Motor neuron (in vitro differentiated cells): ENCODE data around the gene RHEBL1. TPM values are rescaled to one million over a fixed set of nuclear protein-coding genes. Genes with fewer than 3 reads are reported as not detected.
"Not testable (repeated sequence)": the region's sequence is repeated elsewhere in the genome, so short reads cannot be mapped to it uniquely, and the experiment has no call there.

Source experiments
- ATAC-seq, 8 experiments: fragments of 200-7000 bp; cut with Tn5 transposase; replicated peaks in 6 of 8; 2 replicates each; pipeline ENCODE4 v1.8.0; 2021; ENCODE audit warnings: mild to moderate bottlenecking in 8 of 8, moderate library complexity in 8 of 8
- H3K27ac ChIP-seq, 2 donors: fragments of 250-450 bp; sonication (Bioruptor Pico); 2 replicates each; pipeline ENCODE4 v1.9.0; 2021; ENCODE audit warnings: antibody characterized with exemption in 2 of 2, mild to moderate bottlenecking in 2 of 2, moderate library complexity in 1 of 2
- H3K4me1 ChIP-seq, 2 donors: fragments of 250-450 bp; sonication (Bioruptor Pico); replicated peaks in 1 of 2; 2 replicates each; pipeline ENCODE4 v1.6.1; 2021; ENCODE audit warnings: antibody characterized with exemption in 2 of 2, mild to moderate bottlenecking in 2 of 2, moderate library complexity in 1 of 2
- H3K4me3 ChIP-seq, 5 donors: fragments of 250-450 bp; sonication (Bioruptor Pico); 2 replicates each; pipeline ENCODE4 v1.9.0; 2021; ENCODE audit warnings: antibody characterized with exemption in 5 of 5, mild to moderate bottlenecking in 5 of 5, moderate library complexity in 4 of 5
- WGBS, 10 experiments: fragments of 450-650 bp; shearing (Covaris generic); methylation state at CpG; one replicate each; pipeline ENCODE4 v1.0.0; 2022; 5-methylcytosine and 5-hydroxymethylcytosine counted together
- in situ Hi-C, 9 experiments: fragments of 400-800 bp; cut with MboI; loops; one replicate each; pipeline ENCODE4 v1.15.0; 2021; ENCODE audit warnings: low sequenced_read_pairs in 9 of 9, low pct_unique_long_range_greater_than_20kb in 2 of 9; ENCODE audit not compliant: unreplicated experiment in 9 of 9
- total RNA-seq, 8 experiments: library from RNA; unstranded; fragments of 300-600 nt; gene quantifications; 2 replicates each; pipeline versions ENCODE4 v1.2.3 to v1.2.4, GENCODE V29; 2022

Gene RHEBL1
- total RNA-seq, 8 experiments from 2014 or later, result 0.45 to 4.1 (median 1.2) TPM; not detected in 1

DNA sequence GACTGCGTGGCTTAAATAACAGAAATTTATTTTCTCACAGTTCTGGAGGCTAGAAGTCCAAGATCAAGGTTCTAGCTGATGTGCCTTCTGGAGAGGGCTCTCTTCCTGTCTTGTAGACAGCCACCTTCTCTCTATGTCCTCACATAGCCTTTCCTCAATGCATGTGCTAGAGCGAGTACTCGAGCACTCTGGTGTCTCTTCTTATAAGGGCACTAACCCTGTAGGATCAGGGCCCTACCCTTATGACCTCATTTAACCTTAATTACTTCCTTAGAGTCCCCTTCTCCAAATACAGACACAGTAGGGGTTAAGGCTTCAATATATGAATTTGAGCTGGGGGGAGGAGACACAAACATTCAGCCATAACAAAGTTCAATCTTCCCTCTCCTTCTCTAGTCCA, 14.7 kb upstream of the RHEBL1 start:
- WGBS, 10 experiments, result 80 to 100% (median 98%) methylated on average over 1 to 3 of the region's 3 CpGs; no CpG with 5 or more reads in 2 of the 10 experiments
- peaks cover 3 to 6% of the 10 kb centered on the region in 2 donors for H3K4me1 ChIP-seq
- in situ Hi-C loops, result no loop called here
- ATAC-seq, result no peak
- H3K4me3 ChIP-seq, result no peak overlapping the region
- no peak overlapping the region for H3K27ac ChIP-seq

DNA sequence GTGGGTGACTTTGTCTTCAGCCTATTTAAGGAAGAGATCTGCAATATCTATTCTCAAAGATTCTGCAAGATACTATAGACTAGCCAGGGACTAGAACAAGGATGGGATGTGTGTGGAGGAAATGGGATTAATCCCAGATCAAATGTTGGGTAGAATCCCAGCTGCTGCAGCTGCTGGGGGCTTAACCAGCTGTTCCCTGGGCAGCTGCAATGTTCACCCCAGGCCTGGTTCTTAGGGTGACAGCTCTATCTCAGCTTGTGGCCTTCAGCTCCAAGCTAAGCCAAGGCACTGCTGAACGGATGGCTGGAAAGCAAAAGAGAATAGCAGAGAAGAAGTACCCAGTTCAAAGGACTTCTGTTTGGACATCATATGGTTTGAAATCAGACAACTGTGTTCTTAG, 10.0 kb upstream of the RHEBL1 start:
- WGBS, 10 experiments, result 33 to 50% (median 40%) methylated on average over 1 of the region's 1 CpG; no CpG with 5 or more reads in 7 of the 10 experiments
- no peaks in the 10 kb centered on the region for H3K4me1 ChIP-seq
- no peak overlapping the region for H3K4me3 ChIP-seq
- no peak overlapping the region for H3K27ac ChIP-seq
- no peak for ATAC-seq
- in situ Hi-C loops, result no loop called here

DNA sequence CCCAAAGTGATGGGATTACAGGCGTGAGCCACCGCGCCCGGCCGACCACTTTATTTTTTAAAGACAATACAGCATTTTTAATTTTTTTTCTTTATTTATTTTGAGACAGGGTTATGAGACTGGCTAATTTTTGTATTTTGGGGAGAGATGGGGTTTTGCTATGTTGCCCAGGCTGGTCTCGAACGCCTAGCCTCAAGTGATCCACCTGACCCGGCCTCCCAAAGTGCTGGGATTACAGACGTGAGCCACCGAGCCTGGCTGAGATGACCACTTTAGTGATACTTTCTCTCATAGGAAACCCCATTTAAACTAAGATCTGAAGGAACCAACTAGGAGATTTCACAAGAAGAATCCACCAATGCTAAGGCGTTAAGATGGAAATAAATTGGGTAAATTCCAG, 1.2 kb upstream of the RHEBL1 start:
- ATAC-seq, result no peak
- Histone ChIP-seq H3K4me3 (no peak overlapping the region), H3K27ac (no peak overlapping the region), H3K4me1 (peaks cover 3 to 10% of the 10 kb centered on the region in 2 donors)
- 72 to 100% (median 93%) methylated on average over 1 to 11 of the region's 11 CpGs; no CpG with 5 or more reads in 2 of the 10 experiments for WGBS, 10 experiments
- in situ Hi-C loops, result no loop called here

GRCh38 chr12:49068879-49069506, 786 bp downstream of the RHEBL1 start:
- H3K4me3 ChIP-seq, result peak overlapping the region; percentile 56 to 73 (median 64)
- peaks cover 3 to 10% of the 10 kb centered on the region in 2 donors for H3K4me1 ChIP-seq
- ATAC-seq, result peak in 4 of 8 experiments; percentile 3 to 12 (median 5)
- in situ Hi-C loops, result no loop called here
- peak overlapping the region in 1 of 2 donors; percentile 39 for H3K27ac ChIP-seq
- WGBS, 10 experiments, result 20 to 64% (median 43%) methylated on average over 3 to 6 of the region's 21 CpGs; no CpG with 5 or more reads in 4 of the 10 experiments

GRCh38 chr12:49066120-49066519, 3.7 kb downstream of the RHEBL1 start:
- no peak overlapping the region for H3K27ac ChIP-seq
- no peak for ATAC-seq
- H3K4me3 ChIP-seq, result no peak overlapping the region
- H3K4me1 ChIP-seq, result peaks cover 7 to 10% of the 10 kb centered on the region in 2 donors
- in situ Hi-C loops, result no loop called here
- 33 to 80% (median 46%) methylated on average over 1 to 3 of the region's 4 CpGs; no CpG with 5 or more reads in 3 of the 10 experiments for WGBS, 10 experiments

GRCh38 chr12:49064767-49065152, 5.0 kb downstream of the RHEBL1 start:
- no peak for ATAC-seq
- WGBS, 10 experiments, result 40 to 100% (median 86%) methylated on average over 1 to 3 of the region's 5 CpGs; no CpG with 5 or more reads in 5 of the 10 experiments
- Histone ChIP-seq H3K4me3 (no peak overlapping the region), H3K27ac (no peak overlapping the region), H3K4me1 (peaks cover 7% of the 10 kb centered on the region in 2 donors)
- in situ Hi-C loops, result no loop called here

- WGBS, 10 experiments, result 76 to 100% (median 91%) methylated on average over 1 to 15 of the region's 17 CpGs; no CpG with 5 or more reads in 2 of the 10 experiments
- H3K27ac ChIP-seq, H3K4me3 ChIP-seq, ATAC-seq, in situ Hi-C loops: not testable (repeated sequence)
- H3K4me1 ChIP-seq, result peaks cover 14 to 15% of the 10 kb centered on the region in 2 donors
These were observed 7.9 kb downstream of the RHEBL1 start for GRCh38 chr12:49061916-49062315.

DNA sequence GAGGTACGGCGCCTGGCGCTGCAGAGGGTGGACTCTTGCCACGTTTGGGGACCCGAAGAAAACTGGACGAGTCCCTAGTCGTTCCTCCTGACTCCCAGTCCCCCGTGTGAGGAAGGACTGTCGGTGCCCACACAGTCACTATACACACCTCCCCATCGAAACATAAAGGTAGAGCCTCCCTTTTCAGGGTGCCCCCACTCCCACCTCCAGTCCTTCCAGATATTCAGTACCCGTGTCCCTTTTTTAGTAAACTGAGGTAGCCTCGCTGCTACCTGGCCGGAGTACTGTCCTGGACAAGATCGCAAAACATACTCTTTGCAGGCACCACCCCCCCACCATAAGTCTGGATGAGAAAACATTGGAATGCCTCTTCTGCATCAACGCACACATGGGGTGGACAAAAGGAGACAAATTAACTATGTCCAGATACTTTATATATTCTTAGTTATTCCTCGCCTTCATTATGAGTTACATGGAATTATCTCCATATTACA, 8.6 kb downstream of the RHEBL1 start:
- in situ Hi-C loops, result no loop called here
- no peak for ATAC-seq
- Histone ChIP-seq H3K27ac (peak overlapping the region in 1 of 2 donors; percentile 98), H3K4me1 (peaks cover 22% of the 10 kb centered on the region in 2 donors), H3K4me3 (peak overlapping the region; percentile 97 to 99 (median 98))
- 0 to 75% (median 28%) methylated on average over 1 to 10 of the region's 16 CpGs; no CpG with 5 or more reads in 1 of the 10 experiments for WGBS, 10 experiments

DNA sequence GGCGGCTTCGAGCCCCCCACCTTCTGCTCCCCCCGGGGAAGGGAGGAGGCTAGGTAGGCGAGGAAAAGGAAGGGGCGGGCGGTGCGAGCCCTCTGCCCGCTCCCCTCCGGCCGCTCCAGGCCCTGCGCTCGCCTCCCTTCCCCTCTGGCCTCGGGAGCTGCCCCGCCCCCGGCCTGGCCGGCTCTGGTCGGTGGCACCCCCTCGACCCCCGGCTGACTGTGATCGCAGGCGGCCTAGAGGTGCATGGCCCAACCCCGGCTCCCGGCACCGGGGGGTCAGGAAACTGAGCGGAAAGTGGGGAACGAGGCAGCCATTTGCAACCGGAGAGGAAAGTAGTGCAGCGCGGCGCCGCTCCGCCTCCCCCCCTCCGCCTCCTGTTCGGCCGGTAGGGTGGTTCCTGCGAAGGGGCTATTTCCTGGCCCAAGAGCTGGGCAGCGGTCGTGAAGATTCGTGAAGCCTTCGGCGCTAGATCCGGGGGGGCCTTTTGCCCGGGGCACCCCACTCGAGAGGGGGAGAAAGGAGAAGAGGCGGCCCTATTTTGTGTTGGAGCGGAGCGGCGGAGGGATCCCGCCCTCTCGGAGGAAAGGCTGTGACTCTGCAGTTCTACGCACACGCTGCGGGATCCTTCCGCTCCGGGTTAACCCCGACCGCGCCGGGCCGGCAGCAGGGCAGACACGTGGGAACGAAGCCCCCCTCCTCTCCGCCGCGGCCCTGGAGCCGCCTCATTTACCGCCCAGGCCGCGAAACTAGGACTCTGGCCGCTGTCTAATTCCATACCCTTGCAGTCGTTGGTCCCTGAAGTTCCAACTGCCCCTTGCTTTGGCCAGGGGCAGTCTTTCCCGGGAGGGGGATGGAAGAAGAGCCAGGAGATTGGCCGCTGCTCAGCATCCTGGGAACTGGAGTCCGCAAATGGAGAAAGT, 9.3 kb downstream of the RHEBL1 start, which contains the start of gene KMT2D:
Gene KMT2D, minus strand, starts transcription at position 558 of the 920 bp plus-strand sequence. CDS start 5,470 bp downstream, outside the sequence.
- 0% methylated on average over 4 to 16 of the region's 74 CpGs; no CpG with 5 or more reads in 6 of the 10 experiments for WGBS, 10 experiments
- in situ Hi-C loops, result no loop called here
- ATAC-seq, result peak; percentile 63 to 90 (median 82)
- peak within 1 kb of the TSS; percentile 98 for H3K27ac ChIP-seq
- peak within 1 kb of the TSS; percentile 97 to 99 (median 98) for H3K4me3 ChIP-seq
- peaks cover 27 to 29% of the 10 kb centered on the region in 2 donors for H3K4me1 ChIP-seq

DNA sequence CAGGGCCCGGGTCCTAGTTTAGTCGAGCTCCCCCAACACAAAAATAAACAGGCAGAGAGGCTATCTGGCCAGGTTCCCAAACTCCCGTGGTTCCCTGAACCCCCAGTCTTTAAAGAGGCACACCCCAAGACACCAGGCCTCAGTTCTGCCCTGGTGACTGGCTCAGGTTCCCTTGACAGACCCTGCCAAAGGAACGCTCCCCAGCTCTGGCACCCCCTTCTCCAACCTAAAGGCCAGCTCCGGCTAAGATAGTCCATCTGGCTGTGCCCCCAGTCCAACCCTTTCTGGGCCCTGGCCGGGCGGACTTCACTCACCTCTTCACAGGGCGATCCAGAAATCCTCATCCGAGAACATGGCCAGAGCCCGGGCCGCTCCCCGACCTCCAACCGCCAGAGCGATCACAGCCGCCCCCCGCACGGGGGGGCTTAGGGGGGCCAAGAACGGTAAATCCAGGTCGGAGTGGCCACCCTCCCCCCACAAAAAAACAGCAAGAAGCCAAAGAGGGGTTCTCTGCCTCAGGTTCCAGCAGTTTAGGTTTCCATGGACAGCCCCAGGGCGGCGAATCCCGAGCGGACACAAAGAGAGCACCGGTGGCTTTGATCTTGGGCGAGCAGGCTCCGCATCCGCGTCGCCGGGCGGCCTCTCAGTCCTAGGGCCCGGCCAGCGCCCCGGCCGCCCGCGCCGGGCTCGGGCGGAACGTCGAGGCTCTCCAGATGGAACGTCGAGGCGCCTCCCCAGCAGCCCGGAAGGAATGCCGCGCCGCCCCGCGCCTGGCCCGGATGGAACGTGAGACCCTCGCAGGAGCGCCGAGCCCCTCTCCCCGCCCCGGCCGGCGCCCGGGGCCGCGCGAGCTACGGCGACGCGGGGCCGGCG, 10.2 kb downstream of the RHEBL1 start:
- H3K4me3 ChIP-seq, result peak overlapping the region; percentile 97 to 99 (median 98)
- peak overlapping the region; percentile 98 for H3K27ac ChIP-seq
- H3K4me1 ChIP-seq, result peaks cover 27 to 33% of the 10 kb centered on the region in 2 donors
- in situ Hi-C loops, result no loop called here
- WGBS, 10 experiments, result 0% methylated on average over 1 to 20 of the region's 70 CpGs; no CpG with 5 or more reads in 4 of the 10 experiments
- peak in 6 of 8 experiments; percentile 14 to 24 (median 22) for ATAC-seq

- 0% methylated on average over 1 of the region's 1 CpG; no CpG with 5 or more reads in 9 of the 10 experiments for WGBS, 10 experiments
- in situ Hi-C loops, result no loop called here
- peak overlapping the region in 1 of 2 donors; percentile 19 for H3K27ac ChIP-seq
These were observed 10.8 kb downstream of the RHEBL1 start for GRCh38 chr12:49059045-49059298.

DNA sequence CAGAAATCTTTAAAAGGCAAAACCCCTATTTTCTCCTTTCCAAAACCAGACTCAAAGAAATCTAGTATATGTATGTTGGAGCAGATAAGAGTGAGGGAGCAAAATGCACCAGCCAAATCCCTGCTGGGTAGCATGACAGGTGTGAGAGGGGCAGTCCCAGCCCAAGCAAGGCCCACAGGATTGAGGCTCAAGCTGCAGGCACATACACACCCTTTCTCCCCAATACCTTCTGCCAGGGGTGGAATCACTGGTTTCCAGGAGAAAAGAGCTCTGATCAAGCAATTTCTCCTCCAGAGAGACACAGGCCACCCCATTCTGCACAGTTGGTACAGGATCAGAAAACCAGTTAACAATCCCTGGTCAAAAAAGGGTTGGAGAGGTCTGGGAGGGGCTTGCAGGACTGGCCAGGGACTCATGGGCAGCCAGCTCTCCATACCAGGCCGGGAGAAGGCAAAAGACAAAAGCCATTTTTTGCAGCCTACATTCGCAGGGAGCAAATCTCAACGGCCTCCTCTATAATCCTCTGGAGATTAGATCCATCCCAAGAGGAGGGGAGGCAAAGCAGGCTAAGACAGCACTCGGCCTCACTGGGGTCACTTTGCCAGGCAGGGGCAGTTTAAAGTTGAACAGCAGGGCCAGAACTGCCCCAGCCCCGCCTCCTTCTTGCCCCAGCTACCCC, 11.3 kb downstream of the RHEBL1 start:
- peak overlapping the region; percentile 97 to 99 (median 98) for H3K4me3 ChIP-seq
- 0 to 20% (median 9%) methylated on average over 1 to 2 of the region's 5 CpGs; no CpG with 5 or more reads in 6 of the 10 experiments for WGBS, 10 experiments
- H3K4me1 ChIP-seq, result peaks cover 27 to 33% of the 10 kb centered on the region in 2 donors
- ATAC-seq, result no peak
- in situ Hi-C loops, result no loop called here
- H3K27ac ChIP-seq, result peak overlapping the region in 1 of 2 donors; percentile 19

More at GRCh38 chr12:49059045-49059298, 10.8 kb downstream of the RHEBL1 start:
- Histone ChIP-seq H3K4me1 (peaks cover 27 to 33% of the 10 kb centered on the region in 2 donors), H3K4me3 (peak overlapping the region; percentile 97 to 99 (median 98))
- no peak for ATAC-seq
